Caki2 (cell line): ENCODE results near the gene MB21D2. TPM values are rescaled to one million over a fixed set of nuclear protein-coding genes. Genes with fewer than 3 reads are reported as not detected.
"Not testable (repeated sequence)": the region's sequence is repeated elsewhere in the genome, so short reads cannot be mapped to it uniquely, and the experiment has no call there.

Experiments
- DNase-seq: peaks from one replicate; pipeline ENCODE4 v3.0.0-alpha.2; 2015; ENCODE audit warnings: low read depth
- in situ Hi-C: cut with HindIII; loops from 2 replicates; pipeline ENCODE4 v1.10.0; 2016; ENCODE audit warnings: low sequenced_read_pairs, low pct_unique_long_range_greater_than_20kb, mixed read lengths
- total RNA-seq: library from RNA; depleted of rRNA; stranded (reverse); fragments of >200 nt; shearing (Covaris generic); gene quantifications from 2 replicates; pipeline ENCODE4 v1.2.3, GENCODE V29; 2014; ENCODE audit warnings: low replicate concordance; rRNA removed

Gene MB21D2
- total RNA-seq, 1 experiment from 2014 or later, result 9.2 TPM

DNA sequence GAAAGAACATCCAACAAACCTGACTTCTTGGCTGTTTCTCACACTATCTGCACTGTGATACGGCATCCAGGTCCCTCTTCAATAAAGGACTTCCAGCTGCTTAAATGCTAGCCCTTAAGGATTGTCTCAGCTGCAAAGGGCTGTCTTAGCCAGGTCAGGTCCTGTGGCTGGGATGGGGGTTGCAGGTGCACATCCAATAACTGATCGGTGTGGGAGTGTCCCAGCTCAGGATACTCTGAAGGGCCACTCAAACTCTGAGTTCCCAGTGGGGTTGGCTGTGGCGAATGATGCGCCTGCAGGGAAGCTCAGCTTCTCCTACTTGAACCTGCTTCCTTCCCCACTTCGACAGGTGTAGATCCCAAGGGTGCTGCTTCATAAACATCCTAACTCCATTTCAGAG lies 115.7 kb downstream of the MB21D2 start:
- in situ Hi-C loops, result no loop called here
- DNase-seq, result no peak

DNA sequence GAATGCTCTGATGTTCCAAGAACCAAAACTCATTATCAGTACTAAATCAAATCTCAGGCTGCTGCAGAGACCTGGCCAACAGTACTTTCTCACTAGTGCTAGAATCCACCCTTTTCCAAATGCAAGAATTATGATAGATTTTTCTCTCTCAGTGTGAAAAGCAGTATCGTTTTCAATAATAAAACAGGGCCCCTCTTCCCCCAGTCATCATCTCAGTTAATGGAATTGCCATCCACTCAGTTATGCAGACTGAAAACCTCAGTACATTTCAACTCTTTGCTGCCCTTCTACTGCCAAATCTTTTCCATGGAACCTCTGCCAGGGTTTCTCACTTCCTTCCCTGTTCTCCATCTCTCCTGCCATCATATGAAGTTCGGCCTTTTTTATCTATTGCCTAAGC lies 117.9 kb downstream of the MB21D2 start:
- no peak for DNase-seq
- in situ Hi-C loops, result no loop called here

DNA sequence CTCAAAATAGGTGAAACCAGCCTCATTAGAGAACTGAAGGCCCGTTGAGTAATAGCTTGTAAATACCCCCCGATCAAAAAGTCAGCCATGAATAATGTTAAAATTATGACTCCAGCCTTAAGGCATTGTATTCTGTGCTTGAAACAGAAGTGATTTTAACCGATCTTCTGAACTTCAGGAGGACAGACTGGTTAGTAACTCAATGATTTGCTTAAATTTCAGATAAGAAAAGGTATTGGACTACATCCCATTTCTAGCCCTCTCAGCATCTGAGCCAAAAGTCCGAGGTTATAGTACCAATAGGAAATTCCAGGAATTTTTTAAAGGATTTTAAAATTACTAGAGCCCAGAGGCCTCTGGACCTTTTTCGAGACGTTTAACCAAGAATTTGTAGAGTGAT lies 122.6 kb downstream of the MB21D2 start:
- DNase-seq, result no peak
- in situ Hi-C loops, result no loop called here

DNA sequence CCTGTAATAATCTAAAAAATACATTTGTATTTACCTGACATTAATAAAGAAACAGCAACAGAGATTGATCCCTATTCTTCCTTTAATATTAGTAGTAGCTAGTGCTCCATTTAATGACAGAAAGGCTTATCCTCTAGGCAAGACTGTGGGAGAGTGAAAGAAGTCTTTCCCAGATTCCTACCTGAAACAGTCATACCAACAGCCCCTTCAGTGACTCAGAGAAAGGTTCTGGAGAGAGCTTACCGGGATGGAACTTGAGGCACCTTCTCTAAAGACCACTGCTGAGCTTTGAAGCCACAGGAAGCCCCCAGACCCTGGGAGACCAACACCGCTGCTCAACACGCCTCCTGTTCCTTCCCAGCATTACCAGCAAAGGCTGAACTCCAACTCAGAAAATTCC lies 123.4 kb downstream of the MB21D2 start:
- no peak for DNase-seq
- in situ Hi-C loops, result no loop called here

DNA sequence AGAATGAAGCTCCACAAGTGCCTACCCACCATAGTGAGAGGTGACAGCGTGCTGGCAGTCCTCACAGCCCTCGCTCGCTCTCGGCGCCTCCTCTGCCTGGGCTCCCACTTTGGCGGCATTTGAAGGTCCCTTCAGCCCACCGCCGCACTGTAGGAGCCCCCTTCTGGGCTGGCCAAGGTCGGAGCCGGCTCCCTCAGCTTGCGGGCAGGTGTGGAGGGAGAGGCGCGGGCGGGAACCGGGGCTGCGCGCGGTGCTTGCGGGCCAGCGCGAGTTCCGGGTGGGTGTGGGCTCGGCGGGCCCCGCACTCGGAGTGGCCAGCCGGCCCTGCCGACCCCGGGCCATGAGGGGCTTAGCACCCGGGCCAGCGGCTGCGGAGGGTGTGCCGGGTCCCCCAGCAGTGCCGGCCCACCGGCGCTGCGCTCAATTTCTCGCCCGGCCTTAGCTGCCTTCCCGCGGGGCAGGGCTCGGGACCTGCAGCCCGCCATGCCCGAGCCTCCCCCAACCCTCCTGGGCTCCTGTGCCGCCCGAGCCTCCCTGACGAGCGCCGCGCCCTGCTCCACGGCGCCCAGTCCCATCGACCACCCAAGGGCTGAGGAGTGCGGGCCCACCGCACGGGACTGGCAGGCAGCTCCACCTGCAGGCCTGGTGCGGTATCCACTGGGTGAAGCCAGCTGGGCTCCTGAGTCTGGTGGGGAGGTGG lies 128.7 kb downstream of the MB21D2 start:
- DNase-seq, in situ Hi-C loops: not testable (repeated sequence)

DNA sequence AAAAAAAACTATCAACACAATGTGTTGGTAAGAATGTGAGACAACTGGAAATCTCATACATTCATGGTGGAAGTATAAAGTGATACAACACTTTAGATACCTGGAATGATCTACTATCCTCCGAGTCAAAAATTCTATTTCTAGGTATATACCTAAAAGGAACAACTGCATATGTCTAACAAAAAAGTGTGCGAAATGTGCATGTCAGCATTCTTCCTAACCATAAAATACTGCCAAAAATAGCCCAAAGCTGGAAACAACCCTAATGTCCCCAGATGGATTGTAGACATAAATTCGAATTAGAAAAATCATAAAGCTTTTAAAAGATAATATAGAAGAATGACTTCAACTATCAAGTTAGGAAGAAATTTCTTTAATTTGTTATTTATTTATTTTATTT lies 139.1 kb downstream of the MB21D2 start:
- DNase-seq, result no peak
- in situ Hi-C loops, result no loop called here

DNA sequence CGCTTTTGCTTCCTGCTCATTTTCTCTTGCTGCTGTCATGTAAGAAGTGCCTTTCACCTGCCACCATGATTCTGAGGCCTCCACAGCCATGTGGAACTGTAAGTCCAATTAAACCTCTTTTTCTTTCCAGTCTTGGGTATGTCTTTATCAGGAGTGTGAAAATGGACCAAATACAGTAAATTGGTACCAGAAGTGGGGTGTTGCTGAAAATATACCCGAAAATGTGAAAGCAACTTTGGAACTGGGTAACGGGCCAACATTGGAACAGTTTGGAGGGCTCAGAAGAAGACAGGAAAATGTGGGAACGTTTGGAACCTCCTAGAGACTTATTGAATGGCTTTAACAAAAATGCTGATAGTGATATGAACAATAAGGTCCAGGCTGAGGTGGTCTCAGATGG lies 143.3 kb downstream of the MB21D2 start:
- in situ Hi-C loops, result not testable (repeated sequence)

DNA sequence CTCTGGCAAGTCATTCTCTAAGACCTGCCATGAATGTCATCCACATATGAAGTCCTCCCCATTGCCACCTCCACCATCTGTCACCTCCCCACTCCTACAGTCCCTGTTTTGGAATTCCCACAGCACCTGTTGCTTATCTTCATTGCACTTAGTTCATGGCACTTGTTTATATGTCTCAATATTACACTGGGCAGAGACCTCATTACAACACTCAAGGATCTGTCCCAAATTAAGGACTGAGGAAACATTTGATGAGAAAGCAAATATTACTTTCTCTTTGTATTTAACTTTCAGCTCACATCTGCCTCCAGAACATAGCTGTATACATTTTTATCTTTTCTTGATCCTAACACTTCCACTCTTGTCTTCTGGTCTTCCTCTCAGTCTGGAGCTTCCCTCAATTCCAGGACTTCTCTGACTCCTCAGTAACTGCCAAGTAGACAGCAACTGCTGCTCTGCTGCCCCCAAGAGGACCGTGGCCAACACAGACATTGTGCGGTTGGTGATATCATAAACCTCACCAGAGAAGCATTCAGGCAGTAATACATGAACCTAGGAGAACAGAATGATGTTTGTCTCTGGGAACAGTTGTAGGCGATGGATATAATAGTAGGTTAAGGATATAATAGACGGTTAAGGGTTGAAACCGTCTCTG lies 145.3 kb downstream of the MB21D2 start:
- DNase-seq, result peak; percentile 4
- in situ Hi-C loops, result no loop called here

More for the DNA sequence above, 143.3 kb downstream of the MB21D2 start:
- DNase-seq, result not testable (repeated sequence)

DNA sequence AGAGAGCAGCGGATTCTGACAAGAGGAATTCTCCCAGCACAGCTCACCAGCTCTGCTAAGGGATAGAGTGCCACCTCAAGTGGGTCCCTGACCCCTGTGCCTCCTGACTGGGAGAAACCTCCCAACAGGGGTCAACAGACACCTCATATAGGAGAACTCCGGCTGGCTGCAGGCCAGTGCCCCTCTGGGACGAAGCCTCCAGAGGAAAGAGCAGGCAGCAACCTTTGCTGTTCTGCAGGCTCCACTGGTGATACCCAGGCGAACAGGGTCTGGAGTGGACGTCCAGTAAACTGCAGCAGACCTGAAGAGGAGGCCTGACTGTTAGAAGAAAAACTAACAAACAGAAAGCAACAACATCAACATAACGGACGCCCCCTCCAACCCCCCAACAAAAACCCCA lies 159.0 kb downstream of the MB21D2 start:
- in situ Hi-C loops, result no loop called here

DNA sequence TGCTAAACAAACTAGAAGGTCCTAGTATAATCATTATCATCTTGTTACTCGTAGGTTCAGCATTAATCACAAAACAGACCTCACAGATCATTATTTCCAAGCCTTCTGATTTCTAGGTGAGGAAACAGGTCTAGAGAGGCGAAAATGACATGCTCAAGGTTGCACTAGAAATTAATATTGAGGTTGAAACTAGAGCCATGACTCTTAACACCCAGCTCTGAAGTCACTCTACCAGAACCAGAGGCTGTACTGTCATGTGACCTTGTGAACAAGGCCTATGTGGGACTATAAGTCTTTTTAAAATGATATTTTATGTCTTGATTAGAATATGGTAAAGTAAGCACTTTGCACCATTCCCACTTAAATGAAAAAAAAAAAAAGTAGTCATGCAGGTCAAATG lies 166.5 kb downstream of the MB21D2 start:
- no peak for DNase-seq
- in situ Hi-C loops, result no loop called here

More for the DNA sequence above, 159.0 kb downstream of the MB21D2 start:
- DNase-seq, result no peak

DNA sequence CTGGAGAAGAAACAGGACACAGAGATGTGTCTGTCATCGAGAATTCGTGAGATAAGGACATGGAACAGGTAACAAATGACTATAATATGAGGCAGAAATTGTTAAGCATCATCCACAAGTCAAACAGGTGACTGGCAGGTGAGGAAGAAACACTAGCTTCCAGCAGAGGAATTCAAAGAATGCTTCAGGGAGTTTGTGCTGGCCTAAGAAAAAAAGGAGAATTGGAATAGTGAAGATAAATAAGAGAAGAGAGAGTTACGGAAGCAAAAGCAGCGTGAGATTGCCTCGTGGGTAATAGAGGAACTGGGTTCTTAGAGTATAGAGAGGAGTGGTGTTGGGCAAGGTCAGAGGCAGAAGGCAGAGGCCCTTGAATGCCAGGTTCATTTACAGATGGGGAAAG lies 167.5 kb downstream of the MB21D2 start:
- no peak for DNase-seq

DNA sequence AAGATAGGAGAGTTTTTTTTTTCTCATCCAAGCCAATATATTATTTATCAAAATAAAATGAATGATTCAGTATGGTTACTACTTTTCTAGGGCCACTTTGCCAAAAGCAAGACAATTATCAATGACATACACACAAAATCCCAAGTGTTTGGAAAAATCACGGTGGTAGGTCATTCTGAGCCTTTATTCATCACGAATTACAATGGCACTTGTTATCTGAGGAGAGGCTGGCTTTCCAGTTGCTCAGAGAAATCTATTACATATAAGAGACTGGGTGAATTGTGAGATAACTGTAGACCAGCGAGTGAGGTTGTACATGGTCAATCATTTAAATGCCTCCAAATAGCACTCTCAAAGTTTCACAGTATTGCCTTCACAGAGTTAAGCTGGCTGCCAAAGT lies 169.9 kb downstream of the MB21D2 start:
- in situ Hi-C loops, result no loop called here
- no peak for DNase-seq

More for the DNA sequence above, 167.5 kb downstream of the MB21D2 start:
- in situ Hi-C loops, result no loop called here

DNA sequence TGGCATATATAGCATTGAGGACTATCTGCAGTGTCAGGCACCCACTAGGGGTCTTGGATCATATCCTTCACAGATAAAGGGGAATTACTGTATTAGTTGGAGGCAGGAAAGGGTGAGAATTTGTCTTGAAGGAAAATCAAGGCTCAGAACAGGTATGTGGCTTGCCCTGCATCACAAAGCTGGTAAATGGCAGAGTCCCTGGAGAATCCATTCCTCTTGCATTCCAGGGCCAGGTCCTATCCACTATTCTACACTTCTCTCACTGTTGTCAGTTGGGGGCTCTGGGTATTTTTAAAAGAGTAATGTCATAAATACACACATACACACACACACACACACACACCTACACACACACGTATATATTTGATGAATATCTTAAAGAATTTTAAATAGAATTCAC lies 170.5 kb downstream of the MB21D2 start:
- no peak for DNase-seq
- in situ Hi-C loops, result no loop called here

Other genes starting within 250 kb of the MB21D2 start
- 1.5 and 2.6 TPM in 2 replicates for gene FGF12, start 190.3 kb downstream of the MB21D2 start, total RNA-seq